ENCODE measurements around the gene CASR.

DNA sequence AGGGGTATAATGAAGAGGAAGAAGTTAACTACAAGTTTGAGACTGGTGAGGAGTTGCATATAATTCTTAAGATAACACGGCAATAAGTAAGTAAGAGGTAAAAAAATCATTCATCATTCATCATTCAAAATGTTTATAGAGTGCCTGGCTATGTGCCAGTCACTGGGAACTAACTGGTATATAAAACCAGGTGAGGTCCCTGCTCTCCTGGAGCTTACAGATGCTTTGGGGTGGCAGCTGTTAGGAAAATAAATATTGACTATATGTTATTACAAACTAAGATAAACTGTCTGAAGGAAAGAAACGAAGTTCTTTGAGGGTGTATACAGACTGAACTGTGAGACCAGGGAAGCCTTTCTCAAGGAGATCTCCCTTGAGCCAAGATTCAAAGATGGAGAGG, 2.9 kb downstream of the CASR start:
- TF ChIP-seq POLR2A (IDR thresholded peaks at IDR 0.05; ENCODE audit: low read depth) (no peak), CTCF (IDR thresholded peaks at IDR 0.05) (no peak), EP300 (IDR thresholded peaks at IDR 0.05) (no peak)
